GM19099 (cell line): ENCODE data around the gene B4GALT3.

Experiments used
- POLR2A ChIP-seq: IDR thresholded peaks from 3 replicates; pipeline ENCODE4 v1.6.1; 2011; ENCODE audit warnings: low read depth; ENCODE audit not compliant: insufficient read length; ENCODE audit errors: extremely low read depth

The B4GALT3 gene

GRCh38 chr1:161159913-161160243 is 17.4 kb downstream of the B4GALT3 start:
- TF ChIP-seq POLR2A = no peak

GRCh38 chr1:161159087-161159912 is 18.0 kb downstream of the B4GALT3 start, which contains the start of gene USP21:
Gene USP21, plus strand, starts transcription at chr1:161159500. Its CDS starts 1,141 bp downstream, at chr1:161160641.
- TF ChIP-seq POLR2A = peak; percentile 66

- no peak for TF ChIP-seq POLR2A
Measured at GRCh38 chr1:161158316-161159010, 18.8 kb downstream of the B4GALT3 start.

- no peak for TF ChIP-seq POLR2A
Measured at GRCh38 chr1:161157867-161158266, 19.4 kb downstream of the B4GALT3 start.

GRCh38 chr1:161153682-161154337 is 23.5 kb downstream of the B4GALT3 start, which contains the start of gene UFC1:
Gene UFC1, plus strand, starts transcription at chr1:161153978. Its CDS starts 20 bp downstream, at chr1:161153998.
- peak; percentile 88 for TF ChIP-seq POLR2A

- no peak for TF ChIP-seq POLR2A
Measured at GRCh38 chr1:161153176-161153575, 24.1 kb downstream of the B4GALT3 start.

- no peak for TF ChIP-seq POLR2A
Measured at GRCh38 chr1:161145832-161146231, 31.5 kb downstream of the B4GALT3 start.

GRCh38 chr1:161140755-161141400 is 36.4 kb downstream of the B4GALT3 start:
- TF ChIP-seq POLR2A = no peak

GRCh38 chr1:161139766-161140165 is 37.5 kb downstream of the B4GALT3 start:
- no peak for TF ChIP-seq POLR2A

- no peak for TF ChIP-seq POLR2A
Measured at GRCh38 chr1:161138431-161138830, 38.9 kb downstream of the B4GALT3 start.

- TF ChIP-seq POLR2A = no peak
Measured at GRCh38 chr1:161137881-161138280, 39.4 kb downstream of the B4GALT3 start.

GRCh38 chr1:161133220-161133740 is 44.0 kb downstream of the B4GALT3 start:
- TF ChIP-seq POLR2A = no peak

GRCh38 chr1:161132410-161133219 is 44.7 kb downstream of the B4GALT3 start, which contains the start of gene DEDD:
Gene DEDD, minus strand, starts transcription at chr1:161132667. Its CDS starts 8,205 bp downstream, at chr1:161124462.
- TF ChIP-seq POLR2A = peak; percentile 47
